WTC11 (cell line): ENCODE data around the gene TMEM141.

Source experiments
- NR2C2 ChIP-seq: sonication (generic); formaldehyde crosslinking; IDR thresholded peaks from 2 replicates; pipeline ENCODE4 v1.8.0; 2022; ENCODE audit warnings: mild to moderate bottlenecking, missing genetic modification reagents
- TF ChIP-seq, protein P1 (sequence below): fragments of 200-600 bp; IDR thresholded peaks from 2 replicates; pipeline ENCODE4 v1.8.0; 2022; ENCODE audit warnings: antibody characterized with exemption

DNA sequence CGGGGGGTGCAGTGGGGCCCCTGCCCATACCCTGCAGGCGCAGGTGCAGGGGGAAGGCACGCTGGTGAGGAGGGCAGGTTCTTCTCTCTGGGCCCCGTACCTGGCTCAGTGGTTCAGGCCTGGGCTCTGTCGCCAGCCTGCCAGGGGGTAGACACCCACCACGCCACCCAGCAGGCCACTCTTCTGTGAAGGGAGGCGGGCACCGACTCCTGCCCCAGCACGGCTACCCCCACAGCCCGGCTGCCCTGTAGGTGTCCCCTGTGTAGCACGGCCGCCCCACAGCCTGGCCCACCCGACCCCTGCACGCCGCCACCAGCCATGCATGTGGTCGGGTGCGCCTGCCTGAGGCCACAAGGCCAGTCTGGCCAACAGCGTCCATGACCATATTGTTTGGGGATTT, 44.5 kb upstream of the TMEM141 start:
- no peak for TF ChIP-seq NR2C2
- TF ChIP-seq, protein P1, sequence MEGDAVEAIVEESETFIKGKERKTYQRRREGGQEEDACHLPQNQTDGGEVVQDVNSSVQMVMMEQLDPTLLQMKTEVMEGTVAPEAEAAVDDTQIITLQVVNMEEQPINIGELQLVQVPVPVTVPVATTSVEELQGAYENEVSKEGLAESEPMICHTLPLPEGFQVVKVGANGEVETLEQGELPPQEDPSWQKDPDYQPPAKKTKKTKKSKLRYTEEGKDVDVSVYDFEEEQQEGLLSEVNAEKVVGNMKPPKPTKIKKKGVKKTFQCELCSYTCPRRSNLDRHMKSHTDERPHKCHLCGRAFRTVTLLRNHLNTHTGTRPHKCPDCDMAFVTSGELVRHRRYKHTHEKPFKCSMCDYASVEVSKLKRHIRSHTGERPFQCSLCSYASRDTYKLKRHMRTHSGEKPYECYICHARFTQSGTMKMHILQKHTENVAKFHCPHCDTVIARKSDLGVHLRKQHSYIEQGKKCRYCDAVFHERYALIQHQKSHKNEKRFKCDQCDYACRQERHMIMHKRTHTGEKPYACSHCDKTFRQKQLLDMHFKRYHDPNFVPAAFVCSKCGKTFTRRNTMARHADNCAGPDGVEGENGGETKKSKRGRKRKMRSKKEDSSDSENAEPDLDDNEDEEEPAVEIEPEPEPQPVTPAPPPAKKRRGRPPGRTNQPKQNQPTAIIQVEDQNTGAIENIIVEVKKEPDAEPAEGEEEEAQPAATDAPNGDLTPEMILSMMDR = no peak
